Muscle layer of duodenum (tissue), 2 donors: Measurements from ENCODE around the gene TFCP2.
A peak's percentile ranks its signal among the peaks of the same experiment; 100 is the strongest.
"Not testable (repeated sequence)": the region's sequence is repeated elsewhere in the genome, so short reads cannot be mapped to it uniquely, and the experiment has no call there.

Source experiments
- H3K27ac ChIP-seq: one replicate; pipeline ENCODE4 v1.7.0; 2013; ENCODE audit warnings: mild to moderate bottlenecking, low read length
- H3K27me3 ChIP-seq: one replicate; pipeline ENCODE4 v1.7.0; 2013; ENCODE audit warnings: low read depth, mild to moderate bottlenecking, control low read depth, low read length
- H3K36me3 ChIP-seq, 2 donors: one replicate each; pipeline ENCODE4 v1.7.0; 2013; ENCODE audit warnings: low read length in 2 of 2, control low read depth in 1 of 2, mild to moderate bottlenecking in 1 of 2; ENCODE audit not compliant: insufficient read depth in 2 of 2, control insufficient read depth in 1 of 2
- H3K4me1 ChIP-seq, 2 donors: one replicate each; pipeline ENCODE4 v1.7.0; 2013; ENCODE audit warnings: low read length in 2 of 2, mild to moderate bottlenecking in 2 of 2, control low read depth in 1 of 2, moderate library complexity in 1 of 2; ENCODE audit not compliant: insufficient read depth in 2 of 2, control insufficient read depth in 1 of 2
- H3K4me3 ChIP-seq, 2 donors: one replicate each; pipeline ENCODE4 v1.7.0; 2013; ENCODE audit warnings: low read length in 2 of 2, low read depth in 1 of 2, mild to moderate bottlenecking in 1 of 2
- H3K9me3 ChIP-seq, 2 donors: one replicate each; pipeline ENCODE4 v1.7.0; 2013; ENCODE audit warnings: low read length in 2 of 2, control low read depth in 1 of 2, mild to moderate bottlenecking in 1 of 2; ENCODE audit not compliant: control insufficient read depth in 1 of 2
- donor health status: healthy.

The TFCP2 gene

GRCh38 chr12:51172515-51173431, at the start of gene TFCP2:
TFCP2 (minus strand) TSS chr12:51173135; CDS start chr12:51172422, 713 bp downstream.
- Histone ChIP-seq H3K4me3 (peak within 1 kb of the TSS; percentile 82 to 92), H3K4me1 (peaks cover 4 to 21% of the 10 kb centered on the region in 2 donors), H3K9me3 (no peaks in the 10 kb centered on the region), H3K36me3 (no peaks in the 10 kb centered on the region), H3K27me3 (no peaks in the 10 kb centered on the region), H3K27ac (peak within 1 kb of the TSS; percentile 99)

GRCh38 chr12:51222461-51222860, 49.5 kb upstream of the TFCP2 start:
- no peak overlapping the region for H3K27ac ChIP-seq

GRCh38 chr12:51219857-51220256, 46.9 kb upstream of the TFCP2 start:
- H3K27me3 ChIP-seq, H3K36me3 ChIP-seq, H3K27ac ChIP-seq, H3K9me3 ChIP-seq, H3K4me3 ChIP-seq: not testable (repeated sequence)
- H3K4me1 ChIP-seq = peaks cover 9 to 20% of the 10 kb centered on the region in 2 donors

More at GRCh38 chr12:51222461-51222860, 49.5 kb upstream of the TFCP2 start:
- Histone ChIP-seq H3K27me3 (no peaks in the 10 kb centered on the region), H3K36me3 (no peaks in the 10 kb centered on the region), H3K4me1 (peaks cover 5 to 10% of the 10 kb centered on the region in 2 donors), H3K9me3 (no peaks in the 10 kb centered on the region), H3K4me3 (no peak overlapping the region)

- Histone ChIP-seq H3K27ac (no peak overlapping the region), H3K27me3 (no peaks in the 10 kb centered on the region), H3K4me1 (peaks cover 9 to 20% of the 10 kb centered on the region in 2 donors), H3K36me3 (no peaks in the 10 kb centered on the region), H3K4me3 (no peak overlapping the region), H3K9me3 (no peaks in the 10 kb centered on the region)
Observed at GRCh38 chr12:51219322-51219721, 46.4 kb upstream of the TFCP2 start.

GRCh38 chr12:51218607-51219161, 45.7 kb upstream of the TFCP2 start:
- Histone ChIP-seq H3K9me3 (no peaks in the 10 kb centered on the region), H3K36me3 (no peaks in the 10 kb centered on the region), H3K4me1 (peaks cover 9 to 20% of the 10 kb centered on the region in 2 donors), H3K27me3 (no peaks in the 10 kb centered on the region), H3K27ac (peak overlapping the region; percentile 88), H3K4me3 (peak overlapping the region; percentile 77 to 80)

GRCh38 chr12:51217968-51218606, 45.2 kb upstream of the TFCP2 start, which contains the start of gene POU6F1:
POU6F1 (minus strand) TSS chr12:51218062; CDS start chr12:51206836, 11,226 bp downstream.
- H3K27me3 ChIP-seq = no peaks in the 10 kb centered on the region
- peak within 1 kb of the TSS; percentile 77 to 80 for H3K4me3 ChIP-seq
- H3K9me3 ChIP-seq = no peaks in the 10 kb centered on the region
- peak within 1 kb of the TSS; percentile 88 for H3K27ac ChIP-seq
- no peaks in the 10 kb centered on the region for H3K36me3 ChIP-seq
- peaks cover 9 to 20% of the 10 kb centered on the region in 2 donors for H3K4me1 ChIP-seq

- H3K27ac ChIP-seq = peak overlapping the region; percentile 88
Observed at GRCh38 chr12:51217133-51217967, 44.4 kb upstream of the TFCP2 start.

GRCh38 chr12:51216642-51217041, 43.7 kb upstream of the TFCP2 start:
- no peaks in the 10 kb centered on the region for H3K9me3 ChIP-seq
- H3K27ac ChIP-seq = no peak overlapping the region
- peaks cover 9 to 20% of the 10 kb centered on the region in 2 donors for H3K4me1 ChIP-seq
- peak overlapping the region; percentile 44 to 77 for H3K4me3 ChIP-seq
- H3K36me3 ChIP-seq = no peaks in the 10 kb centered on the region
- no peaks in the 10 kb centered on the region for H3K27me3 ChIP-seq

More at GRCh38 chr12:51217133-51217967, 44.4 kb upstream of the TFCP2 start:
- Histone ChIP-seq H3K36me3 (no peaks in the 10 kb centered on the region), H3K4me3 (peak overlapping the region; percentile 77 to 80), H3K9me3 (no peaks in the 10 kb centered on the region), H3K4me1 (peaks cover 9 to 20% of the 10 kb centered on the region in 2 donors), H3K27me3 (no peaks in the 10 kb centered on the region)

GRCh38 chr12:51214895-51215294, 42.0 kb upstream of the TFCP2 start:
- no peaks in the 10 kb centered on the region for H3K27me3 ChIP-seq
- no peaks in the 10 kb centered on the region for H3K9me3 ChIP-seq

GRCh38 chr12:51210690-51211395, 37.9 kb upstream of the TFCP2 start:
- H3K27ac ChIP-seq = no peak overlapping the region
- H3K4me3 ChIP-seq = no peak overlapping the region
- no peaks in the 10 kb centered on the region for H3K4me1 ChIP-seq
- H3K27me3 ChIP-seq = no peaks in the 10 kb centered on the region
- no peaks in the 10 kb centered on the region for H3K9me3 ChIP-seq
- H3K36me3 ChIP-seq = no peaks in the 10 kb centered on the region

More at GRCh38 chr12:51214895-51215294, 42.0 kb upstream of the TFCP2 start:
- no peak overlapping the region for H3K27ac ChIP-seq
- H3K36me3 ChIP-seq = no peaks in the 10 kb centered on the region
- peaks cover 9 to 20% of the 10 kb centered on the region in 2 donors for H3K4me1 ChIP-seq
- no peak overlapping the region for H3K4me3 ChIP-seq
